H1 (cell line): ENCODE data around the gene RASA1. TPM values are rescaled to one million over a fixed set of nuclear protein-coding genes. Genes with fewer than 3 reads are reported as not detected.

Experiments
- CBX5 ChIP-seq: fragments of 300-800, 300-1000 bp; sonication (generic); IDR thresholded peaks from 2 replicates; pipeline ENCODE4 v1.7.1; 2016; ENCODE audit warnings: antibody characterized with exemption, low read length, low read depth
- HDAC2 ChIP-seq, 2 experiments: fragments of 300-600 bp in 1 of 2; sonication (generic) in 1 of 2; IDR thresholded peaks; 2 replicates each; pipeline ENCODE4 v1.6.1; 2011 to 2012; ENCODE audit warnings: low read depth in 2 of 2, low read length in 2 of 2, mild to moderate bottlenecking in 2 of 2, moderate library complexity in 2 of 2, borderline replicate concordance in 1 of 2, inconsistent platforms in 1 of 2
- KDM1A ChIP-seq: fragments of 200-600, 300-600 bp; sonication (generic); IDR thresholded peaks from 2 replicates; pipeline ENCODE4 v1.7.1; 2016; ENCODE audit warnings: mild to moderate bottlenecking, low read length, borderline replicate concordance
- MAFK ChIP-seq: IDR thresholded peaks from 2 replicates; pipeline ENCODE4 v1.6.1; 2012; ENCODE audit warnings: low read depth, mild to moderate bottlenecking, improper control_type of control experiment, low read length
- polyA plus RNA-seq, 7 experiments: library from polyadenylated mRNA; depleted of rRNA in 3 of 7; stranded (reverse) in 5 of 7; unstranded in 2 of 7; fragments of >200 nt in 5 of 7; fragments of 200-250 nt in 2 of 7; gene quantifications; 1 replicate in 5 of 7; 2 replicates in 1 of 7; 4 replicates in 1 of 7; pipeline versions ENCODE4 v1.2.1 to v1.2.3, GENCODE V29; 2011 to 2013; ENCODE audit warnings: missing spikeins in 2 of 7, mixed read lengths in 2 of 7
- total RNA-seq: library from RNA; stranded (reverse); fragmentation: NEBNext Ultra II Directional; extraction: Animal tissue kit (Norgen Biotek cat#: 25700); gene quantifications from 2 replicates; pipeline ENCODE4 v1.2.1, GENCODE V29; 2021
- TF ChIP-seq, protein P1 (sequence below): IDR thresholded peaks from 2 replicates; pipeline ENCODE4 v1.6.1; 2012; ENCODE audit warnings: low read length, inconsistent platforms

The RASA1 gene
- total and polyA plus RNA-seq, 2 of the 8 experiments (the other 6 are each of a cell fraction or from before 2014, with no cell fraction given): 15.9 to 33.8 TPM

DNA sequence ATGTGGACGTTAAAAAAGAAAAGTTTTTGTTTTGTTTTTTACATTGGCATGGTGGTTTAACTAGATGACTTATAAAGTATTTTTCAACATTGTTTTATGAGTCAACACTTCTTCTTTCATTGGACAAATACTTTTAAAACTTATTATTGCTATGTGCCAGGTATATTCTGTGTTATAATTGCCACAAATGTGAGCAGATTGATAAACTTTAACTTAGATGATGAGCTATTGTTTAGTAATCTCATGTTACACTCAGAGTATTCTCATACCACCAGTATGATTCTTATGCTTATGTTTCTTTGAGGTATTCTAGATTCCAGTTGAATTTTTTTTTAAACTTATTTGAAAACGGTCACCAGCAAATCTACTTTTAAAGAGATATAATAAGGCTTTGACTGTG, 60.3 kb downstream of the RASA1 start (continued):
- TF ChIP-seq, protein P1, sequence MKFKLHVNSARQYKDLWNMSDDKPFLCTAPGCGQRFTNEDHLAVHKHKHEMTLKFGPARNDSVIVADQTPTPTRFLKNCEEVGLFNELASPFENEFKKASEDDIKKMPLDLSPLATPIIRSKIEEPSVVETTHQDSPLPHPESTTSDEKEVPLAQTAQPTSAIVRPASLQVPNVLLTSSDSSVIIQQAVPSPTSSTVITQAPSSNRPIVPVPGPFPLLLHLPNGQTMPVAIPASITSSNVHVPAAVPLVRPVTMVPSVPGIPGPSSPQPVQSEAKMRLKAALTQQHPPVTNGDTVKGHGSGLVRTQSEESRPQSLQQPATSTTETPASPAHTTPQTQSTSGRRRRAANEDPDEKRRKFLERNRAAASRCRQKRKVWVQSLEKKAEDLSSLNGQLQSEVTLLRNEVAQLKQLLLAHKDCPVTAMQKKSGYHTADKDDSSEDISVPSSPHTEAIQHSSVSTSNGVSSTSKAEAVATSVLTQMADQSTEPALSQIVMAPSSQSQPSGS: no peak
- TF ChIP-seq CBX5 (no peak), MAFK (no peak), HDAC2 (IDR thresholded peaks at IDR 0.05; ENCODE audit: borderline replicate concordance in 1 of 2, low read depth in 2 of 2, low read length in 2 of 2) (no peak), KDM1A (no peak)
- TF ChIP-seq, all 59 proteins: peak for 0
